HG03064 (cell line): Measurements from ENCODE around the gene FUT1.
"Not testable (repeated sequence)": the region's sequence is repeated elsewhere in the genome, so short reads cannot be mapped to it uniquely, and the experiment has no call there.

Experiments used
- ATAC-seq: cut with Tn5 transposase; IDR thresholded peaks from one replicate; pipeline ENCODE4 v1.9.1; 2021; ENCODE audit warnings: low read depth; ENCODE audit not compliant: unreplicated experiment

Gene FUT1

DNA sequence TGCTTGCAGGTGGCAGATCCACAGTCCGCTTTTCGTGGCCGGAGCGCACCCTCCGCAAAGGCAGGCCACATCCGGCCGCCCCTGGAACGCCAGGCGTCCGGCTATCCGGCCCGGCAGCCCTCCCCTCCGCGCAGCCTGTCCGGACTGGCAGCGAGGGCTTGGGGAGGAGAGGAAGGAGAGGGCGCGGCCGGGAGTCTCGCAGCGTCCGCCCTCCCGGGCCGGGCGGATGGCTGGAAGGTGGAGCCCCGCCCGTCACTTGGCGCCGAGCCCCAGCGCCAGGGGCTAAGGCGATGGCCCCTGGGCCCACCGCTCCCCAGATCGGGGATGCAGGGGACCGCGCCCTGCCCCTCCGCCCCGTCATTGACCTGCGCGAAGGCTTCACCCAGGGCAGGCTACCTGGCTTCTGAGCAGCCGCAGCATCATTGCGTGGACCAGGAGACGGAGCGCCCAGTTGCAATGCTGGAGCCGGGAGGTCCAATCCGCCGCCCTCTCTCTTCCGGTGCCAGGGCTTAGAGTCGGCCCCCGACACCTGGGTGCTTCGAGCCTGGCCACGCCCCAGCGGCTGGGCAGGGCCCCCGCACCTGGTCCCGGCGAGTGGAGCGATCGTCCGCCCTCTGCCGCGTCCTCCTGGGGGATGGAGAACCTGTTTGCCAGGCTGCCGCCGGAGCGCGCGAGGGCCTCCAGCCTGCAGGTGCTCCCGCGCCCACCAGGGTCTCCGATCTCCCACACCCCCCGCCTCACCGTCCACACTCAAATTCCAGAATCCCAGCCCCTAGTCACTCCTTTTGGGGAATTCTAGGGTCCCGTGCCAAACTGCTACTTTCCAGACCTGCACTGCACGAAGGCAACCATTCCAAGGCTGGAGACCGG is at the start of gene FUT1:
TSS of gene FUT1 (minus strand) at position 146 of the 870 bp plus-strand sequence. CDS start 1,360 bp downstream, outside the sequence.
- ATAC-seq = no peak

DNA sequence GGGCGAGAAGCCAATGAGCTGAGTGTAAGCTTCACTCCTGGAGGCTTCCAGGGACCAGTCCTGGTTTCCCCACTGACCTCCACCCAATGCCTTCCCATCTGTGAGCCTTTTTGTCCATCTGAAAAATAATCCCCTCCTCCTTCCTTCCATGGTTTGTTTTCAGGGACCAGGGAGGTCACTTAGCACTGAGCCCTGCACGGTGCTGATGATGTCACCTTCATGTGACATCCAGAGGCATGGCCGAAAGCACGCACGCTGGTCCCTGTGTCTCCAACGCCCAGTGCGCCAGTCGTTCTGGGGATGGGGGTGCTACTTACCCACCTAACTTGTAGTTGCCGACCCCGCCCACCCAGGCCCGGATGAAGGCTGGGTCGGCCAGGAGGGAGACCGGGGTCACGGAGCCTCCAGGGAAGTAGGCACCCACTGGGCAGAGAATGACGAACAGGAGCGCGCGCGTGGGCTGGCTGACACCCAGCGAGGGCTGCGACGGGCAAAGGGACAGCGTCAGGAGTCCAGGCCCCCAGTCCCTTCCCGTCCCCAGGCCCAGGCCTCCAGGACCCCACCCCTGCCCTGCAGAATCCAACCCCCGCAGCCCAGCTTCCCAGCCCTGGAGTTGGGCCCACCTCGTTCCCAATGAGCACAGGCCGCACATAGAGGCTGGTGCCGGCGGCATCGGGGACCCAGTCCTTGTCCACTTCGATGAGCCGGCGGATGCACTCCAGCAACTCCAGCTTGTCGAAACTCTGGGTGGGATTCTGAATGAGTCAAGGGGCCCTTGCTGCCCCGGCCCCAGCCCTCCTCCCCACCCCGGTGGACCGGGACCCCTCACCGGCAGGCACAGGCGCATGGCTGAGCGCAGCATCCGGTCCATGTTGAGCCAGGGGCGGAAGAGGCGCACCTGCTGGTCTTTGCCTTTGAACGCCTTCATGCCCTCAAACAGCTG is 47.2 kb upstream of the FUT1 start:
- ATAC-seq = no peak

DNA sequence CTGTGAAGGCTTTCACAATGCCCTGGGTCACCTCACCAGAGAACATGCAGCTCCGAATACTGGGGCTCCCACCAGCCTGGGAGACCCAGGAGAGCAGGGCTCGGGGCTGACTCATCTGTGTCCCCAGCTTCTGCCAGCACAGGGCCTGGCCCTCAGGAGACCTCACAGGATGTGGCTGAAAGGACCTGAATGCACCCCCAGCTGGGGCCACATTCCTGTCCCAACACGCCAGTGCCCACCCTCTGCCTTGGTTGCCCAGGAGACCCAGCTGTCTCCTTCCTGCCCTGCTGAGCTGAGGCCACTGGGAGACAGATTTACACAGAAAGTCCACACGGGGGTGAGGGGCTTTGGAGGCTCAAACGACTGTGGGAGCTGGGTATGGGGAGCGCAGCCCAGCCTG is 46.5 kb upstream of the FUT1 start:
- no peak for ATAC-seq

GRCh38 chr19:48797103-48797502 is 44.7 kb upstream of the FUT1 start:
- ATAC-seq = no peak

DNA sequence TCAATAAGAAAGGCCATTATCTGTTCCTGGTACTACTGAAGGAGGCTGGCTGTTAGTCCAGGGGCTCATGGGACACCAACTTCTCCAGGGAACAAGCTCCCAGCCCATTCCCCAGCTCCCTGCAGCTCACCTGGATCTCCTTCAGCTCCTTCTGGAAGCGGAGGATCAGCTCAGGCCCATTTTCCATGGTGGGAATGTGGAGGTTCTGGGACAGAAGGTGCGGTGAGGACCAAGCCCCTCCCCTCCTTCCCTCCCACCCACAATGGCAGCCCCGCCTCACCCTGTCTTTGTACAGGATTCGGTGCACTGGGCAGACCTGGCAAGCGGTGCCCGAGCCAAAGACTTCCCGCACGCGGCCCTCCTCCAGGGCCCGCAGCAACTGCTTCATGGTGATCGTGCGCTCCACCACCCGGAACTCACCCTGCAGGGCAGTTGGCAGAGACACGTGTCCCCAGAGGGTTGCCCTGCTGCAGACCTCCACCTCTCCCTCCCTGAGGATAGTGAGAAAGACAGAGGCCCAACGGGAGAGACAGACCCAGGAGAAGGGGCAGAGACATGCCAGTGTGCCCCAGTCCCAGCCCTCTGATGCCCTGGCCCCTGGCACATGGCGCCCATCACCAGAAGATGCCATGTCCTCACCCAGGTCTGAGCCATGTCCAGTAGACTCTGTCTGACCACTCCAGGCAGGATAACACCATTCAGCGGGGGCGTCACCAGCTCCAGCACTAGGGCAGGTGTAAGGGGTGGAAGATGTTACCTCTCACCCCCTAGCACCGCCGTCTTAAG is 44.0 kb upstream of the FUT1 start:
- no peak for ATAC-seq

GRCh38 chr19:48795685-48796070 is 43.2 kb upstream of the FUT1 start:
- no peak for ATAC-seq

DNA sequence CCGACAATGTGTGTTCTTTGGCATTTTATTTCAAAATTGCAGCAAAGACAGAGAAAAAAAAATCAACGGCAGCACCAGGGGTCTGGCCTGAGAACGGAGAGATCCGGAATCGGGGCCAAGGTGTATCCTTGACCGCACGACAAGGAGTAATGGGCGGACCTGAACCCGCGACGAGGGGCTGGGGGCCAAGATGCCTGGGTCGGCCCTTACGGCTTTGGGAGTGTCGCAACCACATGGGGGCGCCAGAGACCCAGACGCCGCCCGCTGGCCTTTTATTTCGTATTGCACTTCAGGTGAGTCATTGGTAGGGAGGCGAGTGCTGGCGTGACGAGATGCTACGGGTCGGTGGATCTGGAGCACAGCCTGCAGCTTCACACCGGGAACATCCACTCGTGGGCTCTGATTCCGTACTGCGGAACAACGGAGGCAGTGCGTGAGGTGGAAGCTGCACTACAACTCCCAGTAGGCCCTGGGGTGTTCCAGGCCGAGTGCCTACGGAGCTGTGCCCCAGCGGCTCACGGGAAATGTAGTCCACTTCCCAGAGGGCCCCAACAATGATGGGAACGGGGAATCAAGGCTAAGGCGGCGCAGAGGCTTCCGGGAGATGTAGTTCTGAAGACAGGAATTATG is 42.7 kb upstream of the FUT1 start:
- peak; percentile 47 for ATAC-seq

DNA sequence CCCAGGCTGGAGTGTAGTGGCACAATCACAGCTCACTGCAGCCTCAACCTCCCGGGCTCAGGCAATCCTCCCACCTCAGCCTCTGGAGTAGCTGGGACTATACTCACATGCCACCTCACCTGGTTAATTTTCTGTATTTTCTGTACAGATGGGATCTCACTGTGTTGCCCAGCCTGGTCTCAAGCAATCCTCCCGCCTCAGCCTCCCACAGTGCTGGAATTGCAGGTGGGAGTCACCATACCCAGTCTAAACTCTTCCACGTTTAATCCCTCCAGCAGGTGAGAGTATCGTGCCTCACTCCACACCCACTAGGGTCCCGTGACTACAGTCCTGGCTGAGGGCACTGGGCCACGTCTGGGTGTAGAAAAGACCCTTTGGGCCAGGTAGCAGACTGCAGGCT is 41.9 kb upstream of the FUT1 start:
- no peak for ATAC-seq

DNA sequence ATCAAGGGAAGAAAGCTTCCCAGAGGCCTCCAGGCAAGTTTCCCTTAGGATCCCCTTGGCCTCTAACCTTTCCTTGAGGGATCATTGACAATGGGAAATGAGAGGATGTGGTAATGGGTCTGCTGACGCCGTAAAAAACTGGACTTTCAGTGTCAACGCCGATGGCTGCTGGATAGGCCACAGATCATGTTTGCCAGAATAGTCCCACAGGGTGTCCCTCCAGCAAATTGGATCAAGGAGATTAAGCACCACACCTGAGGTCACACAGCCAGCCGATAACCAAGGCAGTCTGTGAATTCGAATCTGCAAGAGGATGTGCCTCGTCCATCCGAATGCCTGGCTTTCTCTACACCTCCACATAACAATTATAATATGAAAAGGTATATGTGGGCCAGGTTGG is 40.8 kb upstream of the FUT1 start:
- no peak for ATAC-seq

GRCh38 chr19:48787331-48787730 is 34.9 kb upstream of the FUT1 start:
- ATAC-seq = not testable (repeated sequence)

DNA sequence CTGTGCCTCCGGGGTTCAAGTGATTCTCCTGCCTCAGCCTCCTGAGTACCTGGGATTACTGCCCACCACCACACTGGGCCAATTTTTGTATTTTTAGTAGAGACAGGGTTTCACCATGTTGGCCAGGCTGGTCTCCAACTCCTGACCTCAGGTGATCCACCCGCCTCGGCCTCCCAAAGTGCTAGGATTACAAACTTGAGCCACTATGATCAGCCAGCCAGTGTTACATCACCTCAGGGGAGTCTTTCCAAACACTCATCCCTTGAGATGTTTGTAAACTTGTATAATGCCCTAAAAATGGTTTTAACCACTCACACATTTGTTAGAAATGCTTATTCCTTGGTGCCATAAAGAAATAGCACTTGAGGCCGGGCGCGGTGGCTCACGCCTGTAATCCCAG is 34.0 kb upstream of the FUT1 start:
- ATAC-seq = not testable (repeated sequence)

DNA sequence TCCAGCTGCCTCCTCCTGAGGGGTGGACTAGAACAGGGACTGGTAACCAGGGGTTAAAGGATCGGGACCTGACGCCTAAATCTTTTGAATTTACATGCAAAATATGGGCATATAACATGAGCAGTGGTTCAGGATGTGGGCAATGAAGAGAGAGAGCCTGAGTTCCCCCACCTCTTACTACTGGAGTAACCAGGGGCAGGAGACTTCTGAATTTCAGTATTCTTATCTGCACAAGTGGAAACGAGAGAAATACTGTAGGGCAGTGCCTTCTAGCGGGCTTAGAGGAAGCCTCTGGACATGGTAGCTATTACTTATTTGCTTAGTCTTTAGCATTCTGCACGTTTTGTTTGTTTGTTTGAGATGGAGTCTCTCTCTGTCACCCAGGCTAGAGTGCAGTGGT is 32.1 kb upstream of the FUT1 start:
- no peak for ATAC-seq

GRCh38 chr19:48780631-48781391 is 28.4 kb upstream of the FUT1 start:
- no peak for ATAC-seq

- ATAC-seq = no peak
Measured at GRCh38 chr19:48779636-48780035, 27.2 kb upstream of the FUT1 start.

DNA sequence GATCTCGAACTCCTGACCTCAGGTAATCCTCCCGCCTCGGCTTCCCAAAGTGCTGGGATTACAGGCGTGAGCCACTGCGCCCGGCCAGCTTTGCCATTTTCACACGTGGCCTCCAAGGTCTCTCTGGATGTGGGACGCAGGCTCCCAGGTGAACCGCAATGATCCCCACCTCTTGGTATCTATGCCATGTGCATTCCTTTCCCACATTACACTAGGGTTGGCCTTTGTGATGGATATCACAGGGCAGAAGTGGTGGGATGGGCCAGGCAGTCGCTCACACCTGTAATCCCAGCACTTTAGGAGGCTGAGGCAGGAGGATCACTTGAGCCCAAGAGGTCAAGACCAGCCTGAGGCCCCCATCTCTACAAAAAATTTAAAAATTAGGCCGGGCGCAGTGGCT is 25.3 kb upstream of the FUT1 start:
- ATAC-seq = no peak

DNA sequence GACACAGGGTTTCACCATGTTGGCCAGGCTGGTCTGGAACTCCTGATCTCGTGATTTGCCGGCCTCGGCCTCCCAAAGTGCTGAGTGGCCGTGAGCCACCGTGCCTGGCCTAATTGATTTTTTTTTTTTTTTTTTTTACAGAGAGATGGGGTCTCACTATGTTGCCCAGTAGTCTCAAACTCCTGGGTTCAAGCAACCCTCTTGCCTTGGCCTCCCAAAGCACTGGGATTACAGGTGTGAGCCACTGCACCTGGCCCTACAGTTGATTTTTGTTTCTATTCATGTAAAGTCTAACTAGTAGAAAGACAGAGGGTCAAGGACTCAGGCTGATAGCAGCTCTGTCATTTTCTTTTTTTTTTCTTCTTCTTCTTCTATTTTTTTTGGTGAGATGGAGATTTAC is 24.7 kb upstream of the FUT1 start:
- ATAC-seq = no peak

DNA sequence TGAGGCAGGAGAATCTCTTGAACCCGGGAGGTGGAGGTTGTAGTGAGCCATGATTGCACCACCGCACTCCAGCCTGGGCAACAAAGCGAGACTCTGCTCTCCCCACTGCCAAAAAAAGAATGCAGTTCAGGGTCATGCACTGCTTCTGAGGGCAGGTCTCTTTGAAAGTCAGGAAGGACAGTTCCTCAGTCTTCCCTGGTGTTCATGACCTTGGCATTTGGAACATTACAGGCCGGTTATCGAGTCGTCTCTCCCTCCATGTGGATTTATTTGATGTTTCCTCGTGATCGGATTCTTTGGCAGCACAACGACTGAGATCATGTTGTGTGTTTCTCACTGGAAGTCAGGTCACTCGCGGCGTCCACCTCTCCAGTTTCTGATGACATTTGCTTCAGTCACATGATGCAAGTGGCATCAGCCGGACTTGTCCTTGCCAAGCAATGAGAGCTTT is 20.1 kb upstream of the FUT1 start:
- ATAC-seq = no peak

GRCh38 chr19:48770734-48771472 is 18.5 kb upstream of the FUT1 start:
- ATAC-seq = no peak

DNA sequence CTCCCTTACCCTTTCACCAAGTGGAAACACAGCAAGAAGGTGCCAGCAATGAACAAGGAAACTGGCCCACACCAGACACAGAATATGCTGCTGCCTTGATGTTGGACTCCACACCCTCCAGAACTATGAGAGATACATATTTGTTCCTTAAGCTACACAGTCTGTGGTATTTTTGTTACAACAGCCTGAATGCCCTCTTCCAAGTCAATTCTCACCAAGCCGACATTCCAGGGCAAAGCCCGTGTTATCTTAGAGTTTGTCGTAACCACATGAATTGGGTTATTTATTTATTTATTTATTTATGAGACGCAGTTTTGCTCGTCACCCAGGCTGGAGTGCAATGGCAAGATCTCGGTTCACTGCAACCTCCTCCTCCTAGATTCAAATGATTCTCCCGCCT is 17.8 kb upstream of the FUT1 start:
- ATAC-seq = no peak
